ENCODE measurements around the gene ATP8B2.

GRCh38 chr1:154371436-154371835, 46.1 kb downstream of the ATP8B2 start:
- TF ChIP-seq, protein P1, sequence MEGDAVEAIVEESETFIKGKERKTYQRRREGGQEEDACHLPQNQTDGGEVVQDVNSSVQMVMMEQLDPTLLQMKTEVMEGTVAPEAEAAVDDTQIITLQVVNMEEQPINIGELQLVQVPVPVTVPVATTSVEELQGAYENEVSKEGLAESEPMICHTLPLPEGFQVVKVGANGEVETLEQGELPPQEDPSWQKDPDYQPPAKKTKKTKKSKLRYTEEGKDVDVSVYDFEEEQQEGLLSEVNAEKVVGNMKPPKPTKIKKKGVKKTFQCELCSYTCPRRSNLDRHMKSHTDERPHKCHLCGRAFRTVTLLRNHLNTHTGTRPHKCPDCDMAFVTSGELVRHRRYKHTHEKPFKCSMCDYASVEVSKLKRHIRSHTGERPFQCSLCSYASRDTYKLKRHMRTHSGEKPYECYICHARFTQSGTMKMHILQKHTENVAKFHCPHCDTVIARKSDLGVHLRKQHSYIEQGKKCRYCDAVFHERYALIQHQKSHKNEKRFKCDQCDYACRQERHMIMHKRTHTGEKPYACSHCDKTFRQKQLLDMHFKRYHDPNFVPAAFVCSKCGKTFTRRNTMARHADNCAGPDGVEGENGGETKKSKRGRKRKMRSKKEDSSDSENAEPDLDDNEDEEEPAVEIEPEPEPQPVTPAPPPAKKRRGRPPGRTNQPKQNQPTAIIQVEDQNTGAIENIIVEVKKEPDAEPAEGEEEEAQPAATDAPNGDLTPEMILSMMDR (conservative IDR thresholded peaks at IDR 0.05; ENCODE audit: low read depth, low read length), result no peak
- TF ChIP-seq EZH2 (IDR thresholded peaks at IDR 0.05; ENCODE audit: low read length, unreplicated experiment) (no peak), EZH2phosphoT487 (IDR thresholded peaks at IDR 0.05; ENCODE audit: borderline replicate concordance, low read length) (no peak)
